HepG2 (cell line): ENCODE measurements around the gene TNNT1. TPM values are rescaled to one million over a fixed set of nuclear protein-coding genes. Genes with fewer than 3 reads are reported as not detected.

Experiments used
- AGO1 ChIP-seq: fragments of 200-400 bp; formaldehyde crosslinking; IDR thresholded peaks from 2 replicates; pipeline ENCODE4 v1.6.1; 2017; ENCODE audit warnings: mild to moderate bottlenecking, low read depth, low read length, moderate library complexity; ENCODE audit not compliant: poor library complexity, severe bottlenecking
- ARNTL ChIP-seq: sonication (generic); formaldehyde crosslinking; IDR thresholded peaks from 2 replicates; pipeline ENCODE4 v1.4.0; 2020; ENCODE audit warnings: mild to moderate bottlenecking, missing genetic modification reagents
- DNMT3B ChIP-seq: conservative IDR thresholded peaks from 2 replicates; pipeline ENCODE4 v1.6.1; 2016; ENCODE audit warnings: missing biosample characterization, control low read depth
- DPF2 ChIP-seq: sonication (generic); formaldehyde crosslinking; IDR thresholded peaks from 2 replicates; pipeline ENCODE4 v1.4.0; 2020; ENCODE audit warnings: mild to moderate bottlenecking, low read depth, missing genetic modification reagents, borderline replicate concordance
- FOXK1 ChIP-seq: sonication (generic); formaldehyde crosslinking; IDR thresholded peaks from 2 replicates; pipeline ENCODE4 v1.4.0; 2020; ENCODE audit warnings: low read depth, missing genetic modification reagents, borderline replicate concordance
- GATAD1 ChIP-seq: IDR thresholded peaks from 2 replicates; pipeline ENCODE4 v1.6.1; 2016; ENCODE audit warnings: missing genetic modification reagents, missing compliant biosample characterization
- HINFP ChIP-seq: sonication (generic); formaldehyde crosslinking; IDR thresholded peaks from 2 replicates; pipeline ENCODE4 v1.4.0; 2020; ENCODE audit warnings: low read depth, mild to moderate bottlenecking, missing genetic modification reagents
- HNF1A ChIP-seq, 2 experiments: sonication (generic) in 1 of 2; formaldehyde crosslinking in 1 of 2; IDR thresholded peaks; 2 replicates each; pipeline versions ENCODE4 v1.4.0 to v1.6.1; 2016 to 2020; ENCODE audit warnings: borderline replicate concordance in 1 of 2, low read depth in 1 of 2, mild to moderate bottlenecking in 1 of 2, missing genetic modification reagents in 1 of 2
- MATR3 ChIP-seq: sonication (generic); formaldehyde crosslinking; IDR thresholded peaks from 2 replicates; pipeline ENCODE4 v1.4.0; 2020; ENCODE audit warnings: missing genetic modification reagents
- NKX3-1 ChIP-seq: sonication (generic); formaldehyde crosslinking; IDR thresholded peaks from 2 replicates; pipeline ENCODE4 v1.5.0; 2020; ENCODE audit warnings: missing genetic modification reagents
- POLR2AphosphoS5 ChIP-seq: IDR thresholded peaks from 2 replicates; pipeline ENCODE4 v1.6.1; 2012; ENCODE audit warnings: low read depth, low read length
- RARA ChIP-seq: IDR thresholded peaks from 2 replicates; pipeline ENCODE4 v1.6.1; 2016; ENCODE audit warnings: missing genetic modification reagents, missing compliant biosample characterization
- ZBTB2 ChIP-seq: sonication (generic); formaldehyde crosslinking; IDR thresholded peaks from 2 replicates; pipeline ENCODE4 v1.8.0; 2022; ENCODE audit warnings: low read depth, missing genetic modification reagents
- ZBTB20 ChIP-seq: sonication (generic); formaldehyde crosslinking; IDR thresholded peaks from 2 replicates; pipeline ENCODE4 v1.8.1; 2023; ENCODE audit warnings: missing genetic modification reagents, low read depth, mild to moderate bottlenecking, borderline replicate concordance
- ZNF20 ChIP-seq: sonication (generic); formaldehyde crosslinking; IDR thresholded peaks from 2 replicates; pipeline ENCODE4 v1.4.0; 2020; ENCODE audit warnings: mild to moderate bottlenecking, moderate library complexity, missing genetic modification reagents
- ZNF569 ChIP-seq: sonication (generic); formaldehyde crosslinking; IDR thresholded peaks from 2 replicates; pipeline ENCODE4 v1.5.0; 2020; ENCODE audit warnings: mild to moderate bottlenecking, missing genetic modification reagents, moderate library complexity, borderline replicate concordance
- ZNF713 ChIP-seq: sonication (generic); formaldehyde crosslinking; IDR thresholded peaks from 2 replicates; pipeline ENCODE4 v1.4.0; 2020; ENCODE audit warnings: mild to moderate bottlenecking, missing genetic modification reagents
- ZNF782 ChIP-seq: sonication (generic); formaldehyde crosslinking; IDR thresholded peaks from 2 replicates; pipeline ENCODE4 v1.4.0; 2020; ENCODE audit warnings: missing genetic modification reagents, mild to moderate bottlenecking, borderline replicate concordance
- ZXDC ChIP-seq: sonication (generic); formaldehyde crosslinking; IDR thresholded peaks from 2 replicates; pipeline ENCODE4 v1.5.0; 2020; ENCODE audit warnings: mild to moderate bottlenecking, missing genetic modification reagents
- polyA plus RNA-seq, 8 experiments: library from polyadenylated mRNA; depleted of rRNA in 3 of 8; stranded (reverse) in 7 of 8; unstranded in 1 of 8; fragments of >200 nt; fragmentation: Illumina TruSeq in 4 of 8; extraction: Trizol in 4 of 8; gene quantifications; 2 replicates each; pipeline versions ENCODE4 v1.2.1 to v1.2.3, GENCODE V29; 2011 to 2016; ENCODE audit warnings: low read depth in 4 of 8, missing spikeins in 1 of 8, mixed read lengths in 1 of 8; ENCODE audit not compliant: insufficient read depth in 1 of 8
- total RNA-seq, 5 experiments: library from RNA; depleted of rRNA; stranded (reverse); fragments of >200 nt; fragmentation: Illumina TruSeq; extraction: Trizol; gene quantifications; 2 replicates each; pipeline ENCODE4 v1.2.3, GENCODE V29; 2016; ENCODE audit warnings: low read depth in 1 of 5

The TNNT1 gene
- total and polyA plus RNA-seq, 2 of the 13 experiments (the other 11 are each of a cell fraction or from before 2014, with no cell fraction given): 1.3 to 2.4 TPM

- TF ChIP-seq FOXK1 (no peak), NKX3-1 (CRISPR knock-in tag) (no peak), ZNF20 (CRISPR knock-in tag) (no peak), POLR2AphosphoS5 (no peak), ZNF569 (no peak), HNF1A (IDR thresholded peaks at IDR 0.05; ENCODE audit: low read depth) (no peak), HNF1A (CRISPR knock-in tag; IDR thresholded peaks at IDR 0.05; ENCODE audit: borderline replicate concordance) (peak; percentile 29; the same call in 1 of the 2 replicates), DNMT3B (CRISPR knock-in tag) (no peak), RARA (CRISPR knock-in tag) (no peak), GATAD1 (CRISPR knock-in tag) (no peak), ZBTB2 (CRISPR knock-in tag) (no peak), ZNF782 (CRISPR knock-in tag) (no peak), ZXDC (CRISPR knock-in tag) (no peak), ZNF713 (CRISPR knock-in tag) (no peak), HINFP (CRISPR knock-in tag) (0 out of 2 replicates have a peak, but pooled peaks have one; percentile 62), AGO1 (no peak), ZBTB20 (CRISPR knock-in tag) (0 out of 2 replicates have a peak, but pooled peaks have one; percentile 42), ARNTL (CRISPR knock-in tag) (no peak), MATR3 (CRISPR knock-in tag) (no peak), DPF2 (CRISPR knock-in tag) (peak; percentile 21; the same call in 1 of the 2 replicates)
Measured at GRCh38 chr19:55116232-55116858, 32.7 kb downstream of the TNNT1 start (continued).
